ENCODE data around the gene PPM1H.
"Not testable (repeated sequence)": the region's sequence is repeated elsewhere in the genome, so short reads cannot be mapped to it uniquely, and the experiment has no call there.

The PPM1H gene

GRCh38 chr12:62761658-62762057 is 173.3 kb downstream of the PPM1H start:
- TF ChIP-seq CTCF (conservative IDR thresholded peaks at IDR 0.05; ENCODE audit: low read depth, low read length): no peak
- no peak overlapping the region for H3K4me3 ChIP-seq (ENCODE audit: low read length)
- DNase-seq (ENCODE audit: low read depth): no peak

- DNase-seq (ENCODE audit: low read depth): no peak
- no peak for TF ChIP-seq CTCF (conservative IDR thresholded peaks at IDR 0.05; ENCODE audit: low read depth, low read length)
- H3K4me3 ChIP-seq (ENCODE audit: low read length): no peak overlapping the region
Observed at GRCh38 chr12:62760779-62761178, 174.2 kb downstream of the PPM1H start.

GRCh38 chr12:62760341-62760740 is 174.6 kb downstream of the PPM1H start:
- not testable (repeated sequence) for H3K4me3 ChIP-seq (ENCODE audit: low read length); DNase-seq (ENCODE audit: low read depth)

GRCh38 chr12:62758216-62758615 is 176.7 kb downstream of the PPM1H start:
- no peak for DNase-seq (ENCODE audit: low read depth)
- no peak overlapping the region for H3K4me3 ChIP-seq (ENCODE audit: low read length)
- no peak for TF ChIP-seq CTCF (conservative IDR thresholded peaks at IDR 0.05; ENCODE audit: low read depth, low read length)

- no peak overlapping the region for H3K4me3 ChIP-seq (ENCODE audit: low read length)
- TF ChIP-seq CTCF (conservative IDR thresholded peaks at IDR 0.05; ENCODE audit: low read depth, low read length): no peak
- DNase-seq (ENCODE audit: low read depth): no peak
Observed at GRCh38 chr12:62757048-62757447, 177.9 kb downstream of the PPM1H start.

GRCh38 chr12:62754706-62755105 is 180.2 kb downstream of the PPM1H start:
- no peak for TF ChIP-seq CTCF (conservative IDR thresholded peaks at IDR 0.05; ENCODE audit: low read depth, low read length)
- no peak overlapping the region for H3K4me3 ChIP-seq (ENCODE audit: low read length)
- DNase-seq (ENCODE audit: low read depth): no peak

GRCh38 chr12:62751810-62752155 is 183.2 kb downstream of the PPM1H start:
- H3K4me3 ChIP-seq (ENCODE audit: low read length): no peak overlapping the region
- no peak for DNase-seq (ENCODE audit: low read depth)
- no peak for TF ChIP-seq CTCF (conservative IDR thresholded peaks at IDR 0.05; ENCODE audit: low read depth, low read length)

Data from retinal pigment epithelial cell (primary cell).